Measurements from ENCODE around the gene PLEKHM1. TPM values are rescaled to one million over a fixed set of nuclear protein-coding genes. Genes with fewer than 3 reads are reported as not detected.

The PLEKHM1 gene
- total and polyA plus RNA-seq, 4 donors: 6.2 to 15.8 (median 8.5) TPM

- no peak for DNase-seq (ENCODE audit: low spot score)
- Histone ChIP-seq H3K4me1 (ENCODE audit: control insufficient read depth in 4 of 4, insufficient read depth in 4 of 4, low read length in 3 of 4) (peaks cover 0 to 8% (median 5%) of the 10 kb centered on the region in 4 donors), H3K27ac (ENCODE audit: low read depth in 1 of 2, low read length in 2 of 2) (no peak overlapping the region), H3K36me3 (ENCODE audit: control insufficient read depth in 4 of 4, insufficient read depth in 3 of 4, low read depth in 1 of 4, low read length in 3 of 4) (peaks cover 0 to 4% (median 4%) of the 10 kb centered on the region in 4 donors), H3K27me3 (ENCODE audit: control insufficient read depth in 4 of 4, insufficient read depth in 4 of 4, low read length in 3 of 4) (no peaks in the 10 kb centered on the region), H3K4me3 (ENCODE audit: low read depth in 1 of 3, low read length in 3 of 3) (no peak overlapping the region), H3K9ac (ENCODE audit: low read depth in 1 of 2, low read length in 2 of 2) (no peak overlapping the region), H3K9me3 (ENCODE audit: control insufficient read depth in 4 of 4, low read length in 3 of 4) (no peaks in the 10 kb centered on the region)
- no peak for TF ChIP-seq TAF1 (conservative IDR thresholded peaks at IDR 0.05)
- no peak for TF ChIP-seq YY1 (IDR thresholded peaks at IDR 0.05)
- TF ChIP-seq RXRA (IDR thresholded peaks at IDR 0.05): no peak
- TF ChIP-seq CTCF (IDR thresholded peaks at IDR 0.05; ENCODE audit: low read depth, low read length, missing input control): no peak
- TF ChIP-seq, protein P1, sequence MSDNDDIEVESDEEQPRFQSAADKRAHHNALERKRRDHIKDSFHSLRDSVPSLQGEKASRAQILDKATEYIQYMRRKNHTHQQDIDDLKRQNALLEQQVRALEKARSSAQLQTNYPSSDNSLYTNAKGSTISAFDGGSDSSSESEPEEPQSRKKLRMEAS (IDR thresholded peaks at IDR 0.05): no peak
- no peak for TF ChIP-seq JUND (IDR thresholded peaks at IDR 0.05)
- no peak for TF ChIP-seq HNF4A (conservative IDR thresholded peaks at IDR 0.05)
- no peak for TF ChIP-seq HNF4G (IDR thresholded peaks at IDR 0.05)
- no peak for TF ChIP-seq RAD21 (IDR thresholded peaks at IDR 0.05)
- TF ChIP-seq, protein P2, sequence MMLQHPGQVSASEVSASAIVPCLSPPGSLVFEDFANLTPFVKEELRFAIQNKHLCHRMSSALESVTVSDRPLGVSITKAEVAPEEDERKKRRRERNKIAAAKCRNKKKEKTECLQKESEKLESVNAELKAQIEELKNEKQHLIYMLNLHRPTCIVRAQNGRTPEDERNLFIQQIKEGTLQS (IDR thresholded peaks at IDR 0.05): no peak
- no peak for TF ChIP-seq FOXA2 (IDR thresholded peaks at IDR 0.05)
- TF ChIP-seq GABPA (IDR thresholded peaks at IDR 0.05 in 1 of 2, conservative IDR thresholded peaks at IDR 0.05 in 1 of 2): no peak
- WGBS: 95% methylated on average over 5 of the region's 5 CpGs
These were observed 92.7 kb downstream of the PLEKHM1 start for GRCh38 chr17:45397796-45398195.

- Histone ChIP-seq H3K4me3 (ENCODE audit: low read depth in 1 of 3, low read length in 3 of 3) (no peak overlapping the region), H3K9ac (ENCODE audit: low read depth in 1 of 2, low read length in 2 of 2) (no peak overlapping the region), H3K4me1 (ENCODE audit: control insufficient read depth in 4 of 4, insufficient read depth in 4 of 4, low read length in 3 of 4) (peaks cover 0 to 8% (median 5%) of the 10 kb centered on the region in 4 donors), H3K36me3 (ENCODE audit: control insufficient read depth in 4 of 4, insufficient read depth in 3 of 4, low read depth in 1 of 4, low read length in 3 of 4) (peaks cover 0 to 4% (median 1%) of the 10 kb centered on the region in 4 donors), H3K9me3 (ENCODE audit: control insufficient read depth in 4 of 4, low read length in 3 of 4) (no peaks in the 10 kb centered on the region), H3K27me3 (ENCODE audit: control insufficient read depth in 4 of 4, insufficient read depth in 4 of 4, low read length in 3 of 4) (no peaks in the 10 kb centered on the region), H3K27ac (ENCODE audit: low read depth in 1 of 2, low read length in 2 of 2) (no peak overlapping the region)
- no peak for DNase-seq (ENCODE audit: low spot score)
- WGBS: 94% methylated on average over 50 of the region's 50 CpGs
- TF ChIP-seq GABPA (IDR thresholded peaks at IDR 0.05 in 1 of 2, conservative IDR thresholded peaks at IDR 0.05 in 1 of 2) (no peak), FOXA2 (IDR thresholded peaks at IDR 0.05) (no peak), FOXA1 (IDR thresholded peaks at IDR 0.05) (no peak), ZBTB33 (IDR thresholded peaks at IDR 0.05) (no peak), EGR1 (IDR thresholded peaks at IDR 0.05; ENCODE audit: low read depth in 2 of 2) (no peak), TAF1 (conservative IDR thresholded peaks at IDR 0.05) (no peak), CTCF (IDR thresholded peaks at IDR 0.05; ENCODE audit: low read depth, low read length, missing input control) (no peak), REST (IDR thresholded peaks at IDR 0.05) (no peak), JUND (IDR thresholded peaks at IDR 0.05) (no peak), YY1 (IDR thresholded peaks at IDR 0.05) (no peak), RXRA (IDR thresholded peaks at IDR 0.05) (no peak), NR2F2 (IDR thresholded peaks at IDR 0.05) (no peak)
- TF ChIP-seq, protein P2 (IDR thresholded peaks at IDR 0.05): no peak
- TF ChIP-seq, protein P1 (IDR thresholded peaks at IDR 0.05): no peak
These were observed 93.9 kb downstream of the PLEKHM1 start for GRCh38 chr17:45396496-45397205.
